Activated CD8-positive, alpha-beta T cell treated with anti-CD3 and anti-CD28 coated beads, Interleukin-2, amount 10 ng/mL, durations not matched to agents 7 days and 5 days (primary cell): ENCODE results near the gene ADAMTS16. TPM values are rescaled to one million over a fixed set of nuclear protein-coding genes. Genes with fewer than 3 reads are reported as not detected.

Experiments used
- ATAC-seq: fragments of 150-1000 bp; cut with Tn5 transposase; one replicate; pipeline ENCODE4 v1.10.0; 2021; ENCODE audit warnings: moderate library complexity
- CTCF ChIA-PET: fragments of 350-600 bp; sonication (Branson Sonifier 250); formaldehyde crosslinking; loops from one replicate; lab custom pipeline; 2021; ENCODE audit warnings: antibody characterized with exemption; lab: Charles Lee
- POLR2A ChIA-PET: fragments of 350-600 bp; sonication (Branson Sonifier 250); formaldehyde crosslinking; loops from one replicate; lab custom pipeline; 2021; ENCODE audit warnings: antibody characterized with exemption; lab: Charles Lee
- DNase-seq: peaks from one replicate; pipeline ENCODE4 v3.0.0-alpha.2; 2020
- H3K27ac Mint-ChIP-seq: one replicate; pipeline ENCODE4 v1.8.0; 2021; ENCODE audit warnings: mild to moderate bottlenecking, mixed read lengths
- H3K27me3 Mint-ChIP-seq: one replicate; pipeline ENCODE4 v1.8.0; 2021; ENCODE audit warnings: low read depth, mixed read lengths
- H3K36me3 Mint-ChIP-seq: one replicate; pipeline ENCODE4 v1.8.0; 2021; ENCODE audit warnings: low read depth, mixed read lengths
- H3K4me1 Mint-ChIP-seq: one replicate; pipeline ENCODE4 v1.8.0; 2021; ENCODE audit warnings: low read depth, mixed read lengths
- H3K4me3 Mint-ChIP-seq: one replicate; pipeline ENCODE4 v1.8.0; 2021; ENCODE audit warnings: mild to moderate bottlenecking, mixed read lengths
- H3K9me3 Mint-ChIP-seq: one replicate; pipeline ENCODE4 v1.8.0; 2022; ENCODE audit warnings: mixed read lengths; ENCODE audit not compliant: insufficient read depth
- total RNA-seq, 2 experiments: library from RNA; stranded (reverse); gene quantifications; one replicate each; pipeline ENCODE4 v1.2.3, GENCODE V29; 2021

Gene ADAMTS16
- total RNA-seq, 2 experiments from 2014 or later: not detected

DNA sequence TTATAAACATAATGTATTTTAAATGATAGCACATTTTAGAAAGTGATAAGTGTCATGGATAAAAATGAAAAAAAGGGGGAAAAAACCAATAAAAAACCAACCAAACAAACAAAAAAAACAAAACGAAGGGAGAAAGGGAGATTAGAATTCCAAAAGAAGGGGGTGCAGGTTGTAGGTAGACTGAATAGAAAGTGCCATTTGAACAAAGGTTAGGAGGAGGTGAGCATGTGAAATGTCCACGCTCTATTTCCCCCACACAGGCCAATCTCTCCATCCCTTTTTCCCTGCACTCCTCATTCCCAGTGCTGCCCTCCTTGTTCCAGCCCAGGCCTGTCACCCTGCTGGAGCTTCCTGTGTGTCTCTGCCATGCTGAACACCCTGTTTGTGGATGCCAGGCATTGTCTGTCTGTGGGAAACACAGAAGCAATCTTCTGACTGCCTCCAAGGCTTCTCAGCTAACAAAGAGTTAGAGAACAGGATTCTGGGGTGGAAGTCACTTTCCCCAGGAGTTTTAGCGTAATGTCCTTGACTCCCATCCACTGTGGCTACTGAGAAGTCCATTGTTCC is 138.8 kb downstream of the ADAMTS16 start:
- Mint-ChIP-seq H3K27ac (no peak overlapping the region), H3K4me1 (no peaks in the 10 kb centered on the region), H3K4me3 (no peak overlapping the region), H3K9me3 (no peaks in the 10 kb centered on the region), H3K27me3 (peaks cover 2% of the 10 kb centered on the region), H3K36me3 (no peaks in the 10 kb centered on the region)
- DNase-seq: no peak
- CTCF ChIA-PET: no interaction called here
- ATAC-seq: no peak
- POLR2A ChIA-PET: no interaction called here

DNA sequence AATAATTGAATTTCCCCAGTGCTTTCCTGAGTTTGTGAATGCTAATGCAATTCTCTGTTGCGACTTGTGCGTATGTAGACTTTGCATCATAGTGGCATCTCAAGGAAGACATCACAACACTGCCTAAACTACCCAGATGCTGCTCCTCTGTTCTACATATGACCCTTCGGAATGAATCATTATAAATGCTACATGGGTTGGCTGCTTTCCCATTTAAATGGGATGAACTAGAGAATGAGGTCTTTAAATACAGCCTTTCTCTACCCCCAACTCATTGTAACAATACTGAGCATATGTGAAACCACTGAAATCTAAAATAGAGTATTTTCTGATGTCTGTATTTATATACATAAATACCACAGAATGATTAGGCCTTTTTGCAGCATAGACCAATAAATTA is 145.8 kb downstream of the ADAMTS16 start:
- ATAC-seq: no peak
- Mint-ChIP-seq H3K36me3 (no peaks in the 10 kb centered on the region), H3K4me3 (no peak overlapping the region), H3K27ac (no peak overlapping the region), H3K27me3 (no peaks in the 10 kb centered on the region), H3K9me3 (peaks cover 11% of the 10 kb centered on the region), H3K4me1 (no peaks in the 10 kb centered on the region)
- ChIA-PET CTCF (no interaction called here), POLR2A (no interaction called here)
- no peak for DNase-seq

DNA sequence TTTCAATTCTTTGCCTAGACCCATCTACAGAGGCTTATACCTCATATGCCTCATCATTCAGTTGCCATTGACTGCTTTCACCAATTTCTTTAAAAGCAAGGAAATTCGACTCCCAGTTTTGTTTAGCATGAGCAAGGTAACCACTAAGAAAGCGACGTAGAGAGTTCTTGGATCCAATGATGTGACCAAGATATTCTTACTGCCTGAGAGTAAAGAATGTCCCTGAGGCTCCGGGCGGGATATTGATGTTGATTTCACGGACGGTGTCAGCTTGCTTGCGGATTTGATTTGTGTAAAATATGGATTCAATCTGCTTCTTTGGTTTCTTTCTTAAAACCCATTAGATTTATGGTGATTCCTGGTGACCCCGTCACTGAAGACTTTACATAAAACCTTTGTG is 147.3 kb downstream of the ADAMTS16 start:
- ChIA-PET CTCF (no interaction called here), POLR2A (no interaction called here)
- no peak overlapping the region for H3K4me3 Mint-ChIP-seq
- DNase-seq: no peak
- no peaks in the 10 kb centered on the region for H3K36me3 Mint-ChIP-seq
- H3K9me3 Mint-ChIP-seq: peaks cover 11% of the 10 kb centered on the region
- ATAC-seq: no peak
- no peaks in the 10 kb centered on the region for H3K4me1 Mint-ChIP-seq
- no peak overlapping the region for H3K27ac Mint-ChIP-seq
- H3K27me3 Mint-ChIP-seq: no peaks in the 10 kb centered on the region

DNA sequence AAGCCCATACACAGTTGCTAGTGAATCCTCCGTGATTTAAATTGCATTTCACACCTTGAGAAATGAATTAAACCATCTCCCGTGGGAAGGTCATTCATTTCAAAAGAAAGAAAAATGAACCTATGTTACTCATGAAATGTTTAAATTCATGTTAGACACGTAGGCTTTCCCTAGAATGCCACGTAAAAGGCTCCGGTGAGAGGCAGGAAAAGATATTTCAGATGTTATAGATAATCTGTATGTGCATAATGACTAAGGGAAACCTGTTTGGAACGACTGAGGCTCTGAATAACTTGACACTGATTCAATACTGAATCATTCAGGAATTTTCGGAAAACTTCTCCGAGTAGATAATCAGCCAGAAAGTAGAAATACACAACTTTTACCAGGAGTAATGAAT is 148.1 kb downstream of the ADAMTS16 start:
- DNase-seq (no peak), ATAC-seq (no peak)
- no peak overlapping the region for H3K4me3 Mint-ChIP-seq
- no peak overlapping the region for H3K27ac Mint-ChIP-seq
- peaks cover 11% of the 10 kb centered on the region for H3K9me3 Mint-ChIP-seq
- H3K36me3 Mint-ChIP-seq: no peaks in the 10 kb centered on the region
- POLR2A ChIA-PET: no interaction called here
- H3K27me3 Mint-ChIP-seq: no peaks in the 10 kb centered on the region
- no peaks in the 10 kb centered on the region for H3K4me1 Mint-ChIP-seq
- CTCF ChIA-PET: no interaction called here

DNA sequence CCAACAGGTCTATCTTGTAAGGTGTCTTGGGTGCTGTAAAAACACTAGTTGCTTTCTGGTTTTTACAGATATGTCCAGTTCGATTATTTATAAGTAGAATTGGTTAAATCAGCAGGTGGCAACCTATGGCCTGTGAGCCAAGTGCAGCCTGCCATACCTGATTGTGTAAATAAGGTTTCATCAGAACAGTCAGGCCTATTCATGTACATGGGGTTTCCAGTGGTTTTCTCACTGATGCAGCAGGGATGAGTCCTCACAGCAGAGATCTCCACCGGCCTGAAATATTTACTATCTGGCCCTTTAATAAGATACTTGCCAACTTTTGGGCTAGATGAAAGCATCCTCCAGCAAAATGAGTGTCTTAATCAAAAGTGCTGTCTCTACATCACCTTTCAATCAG is 149.4 kb downstream of the ADAMTS16 start:
- H3K36me3 Mint-ChIP-seq: no peaks in the 10 kb centered on the region
- H3K27ac Mint-ChIP-seq: no peak overlapping the region
- no peaks in the 10 kb centered on the region for H3K27me3 Mint-ChIP-seq
- peaks cover 11% of the 10 kb centered on the region for H3K9me3 Mint-ChIP-seq
- no peaks in the 10 kb centered on the region for H3K4me1 Mint-ChIP-seq
- H3K4me3 Mint-ChIP-seq: no peak overlapping the region
- ChIA-PET CTCF (no interaction called here), POLR2A (no interaction called here)
- DNase-seq (no peak), ATAC-seq (no peak)

DNA sequence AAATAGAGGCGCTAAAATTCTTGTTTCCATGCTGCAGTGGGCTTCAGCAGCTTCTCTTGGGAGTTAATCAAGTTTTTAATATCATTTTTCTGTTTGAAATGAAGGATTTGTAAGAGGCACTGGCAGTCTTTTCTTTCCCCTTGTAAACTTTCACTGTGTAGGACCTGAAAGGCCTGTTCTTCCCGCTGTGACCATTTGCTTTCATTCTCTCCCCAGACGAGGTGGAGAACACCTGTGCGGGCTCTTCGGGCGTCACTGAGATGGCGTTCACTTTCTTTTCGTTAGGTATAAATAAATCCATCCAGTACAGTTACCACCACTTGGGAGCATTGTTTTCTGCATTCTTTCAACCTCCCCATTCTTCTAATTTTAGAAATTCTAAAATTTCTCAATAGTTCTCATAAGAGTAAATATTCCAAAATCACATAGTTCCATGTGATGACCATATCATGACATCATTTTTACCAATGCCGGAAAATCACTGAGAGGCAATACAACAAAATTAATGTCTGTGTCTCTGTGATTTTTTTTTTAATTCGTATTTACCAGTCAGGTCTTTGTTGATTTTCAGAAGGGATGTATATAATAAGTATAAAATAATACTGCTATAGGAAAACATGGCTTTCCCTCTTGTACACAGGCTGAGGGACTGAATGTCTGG is 150.7 kb downstream of the ADAMTS16 start:
- Mint-ChIP-seq H3K36me3 (no peaks in the 10 kb centered on the region), H3K4me1 (no peaks in the 10 kb centered on the region), H3K27ac (no peak overlapping the region), H3K27me3 (no peaks in the 10 kb centered on the region), H3K4me3 (no peak overlapping the region), H3K9me3 (peaks cover 10% of the 10 kb centered on the region)
- DNase-seq (no peak), ATAC-seq (no peak)
- POLR2A ChIA-PET: no interaction called here
- CTCF ChIA-PET: no interaction called here

DNA sequence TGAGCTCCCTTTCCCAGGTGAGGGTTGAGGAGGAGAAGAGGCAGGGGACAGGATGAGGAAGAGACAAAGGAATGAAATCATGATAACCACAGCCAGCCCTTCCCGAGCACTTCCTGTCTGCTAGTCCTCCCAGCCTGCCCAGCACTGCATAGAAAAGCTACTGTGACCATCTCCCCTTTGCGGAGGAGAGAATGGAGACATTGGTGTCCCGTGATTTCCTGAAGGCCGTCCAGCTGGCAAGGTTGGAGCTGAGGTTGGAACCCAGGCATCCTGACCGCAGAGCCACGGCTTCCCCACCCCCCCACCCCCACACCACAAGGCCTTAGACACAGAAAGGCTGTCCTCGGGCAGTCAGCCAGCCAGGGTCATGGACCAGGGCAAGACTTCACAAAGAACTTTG is 151.2 kb downstream of the ADAMTS16 start:
- CTCF ChIA-PET: no interaction called here
- ATAC-seq (no peak), DNase-seq (no peak)
- Mint-ChIP-seq H3K4me1 (no peaks in the 10 kb centered on the region), H3K27ac (no peak overlapping the region), H3K4me3 (no peak overlapping the region), H3K36me3 (no peaks in the 10 kb centered on the region), H3K27me3 (no peaks in the 10 kb centered on the region), H3K9me3 (peaks cover 10% of the 10 kb centered on the region)
- POLR2A ChIA-PET: no interaction called here

DNA sequence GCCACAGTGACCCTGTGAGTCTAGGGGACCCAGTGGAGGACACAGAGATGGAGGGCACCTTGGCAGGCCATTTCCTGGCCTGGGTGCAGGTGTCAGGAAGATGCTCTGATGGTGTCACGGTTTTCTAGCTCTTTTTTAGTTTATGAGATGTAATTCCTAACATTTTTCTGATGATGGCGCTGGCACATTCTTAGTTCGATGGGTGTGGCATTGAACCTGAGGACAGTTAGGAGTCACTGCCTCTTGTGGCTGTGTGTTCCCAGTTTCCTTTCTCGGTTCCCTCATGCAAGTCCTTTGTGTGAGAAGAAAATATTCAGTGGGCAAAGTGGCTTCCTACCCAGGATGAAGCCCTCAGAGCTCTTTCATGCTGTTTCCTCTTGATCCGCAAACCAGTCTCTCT is 152.9 kb downstream of the ADAMTS16 start:
- Mint-ChIP-seq H3K4me3 (no peak overlapping the region), H3K36me3 (no peaks in the 10 kb centered on the region), H3K27ac (no peak overlapping the region), H3K27me3 (no peaks in the 10 kb centered on the region), H3K4me1 (no peaks in the 10 kb centered on the region), H3K9me3 (peaks cover 8% of the 10 kb centered on the region)
- CTCF ChIA-PET: no interaction called here
- POLR2A ChIA-PET: no interaction called here
- no peak for ATAC-seq
- DNase-seq: no peak

DNA sequence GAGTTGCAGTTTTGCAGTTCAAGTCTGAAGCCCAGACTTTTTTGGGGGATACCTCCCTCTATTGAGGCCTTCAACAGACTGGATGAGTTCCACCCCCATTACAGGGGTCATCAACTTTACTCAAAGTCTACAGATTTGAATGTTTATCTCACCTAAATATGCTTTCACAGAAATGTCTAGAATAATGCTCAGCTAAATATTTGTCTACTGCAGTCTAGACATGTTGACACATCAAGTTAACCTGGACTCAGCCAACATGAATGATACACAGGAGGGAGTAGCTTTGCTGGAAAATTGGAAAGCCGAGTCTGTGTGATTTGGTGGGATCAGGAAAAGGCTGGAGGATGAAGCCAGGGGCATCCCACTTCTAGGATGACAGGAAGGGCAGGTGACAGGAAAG is 154.3 kb downstream of the ADAMTS16 start:
- Mint-ChIP-seq H3K9me3 (peaks cover 6% of the 10 kb centered on the region), H3K4me1 (no peaks in the 10 kb centered on the region), H3K4me3 (no peak overlapping the region), H3K27ac (no peak overlapping the region), H3K27me3 (no peaks in the 10 kb centered on the region), H3K36me3 (no peaks in the 10 kb centered on the region)
- ChIA-PET POLR2A (no interaction called here), CTCF (no interaction called here)
- DNase-seq: no peak
- ATAC-seq: no peak

DNA sequence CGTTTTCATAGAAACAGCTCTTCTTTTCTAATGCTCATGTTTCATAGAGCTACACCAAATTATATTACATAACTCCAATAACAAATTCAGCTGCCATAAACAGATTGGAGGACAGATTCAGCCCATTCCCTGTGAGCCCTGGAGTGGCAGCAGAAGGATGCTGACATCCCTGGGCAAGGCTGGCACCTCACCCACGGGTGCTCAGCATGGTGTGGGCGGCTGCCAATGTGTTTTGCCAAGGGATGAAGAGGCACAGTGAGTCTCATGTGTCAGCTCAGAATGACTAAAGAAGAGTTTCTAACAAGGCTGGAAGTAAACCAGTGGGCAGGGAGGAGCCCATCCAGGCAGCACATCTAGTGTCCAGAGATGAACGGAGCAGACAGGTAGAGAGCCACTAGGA is 155.2 kb downstream of the ADAMTS16 start:
- Mint-ChIP-seq H3K9me3 (peaks cover 6% of the 10 kb centered on the region), H3K27ac (no peak overlapping the region), H3K4me3 (no peak overlapping the region), H3K27me3 (no peaks in the 10 kb centered on the region), H3K4me1 (no peaks in the 10 kb centered on the region), H3K36me3 (no peaks in the 10 kb centered on the region)
- ATAC-seq (no peak), DNase-seq (no peak)
- ChIA-PET CTCF (no interaction called here), POLR2A (no interaction called here)

DNA sequence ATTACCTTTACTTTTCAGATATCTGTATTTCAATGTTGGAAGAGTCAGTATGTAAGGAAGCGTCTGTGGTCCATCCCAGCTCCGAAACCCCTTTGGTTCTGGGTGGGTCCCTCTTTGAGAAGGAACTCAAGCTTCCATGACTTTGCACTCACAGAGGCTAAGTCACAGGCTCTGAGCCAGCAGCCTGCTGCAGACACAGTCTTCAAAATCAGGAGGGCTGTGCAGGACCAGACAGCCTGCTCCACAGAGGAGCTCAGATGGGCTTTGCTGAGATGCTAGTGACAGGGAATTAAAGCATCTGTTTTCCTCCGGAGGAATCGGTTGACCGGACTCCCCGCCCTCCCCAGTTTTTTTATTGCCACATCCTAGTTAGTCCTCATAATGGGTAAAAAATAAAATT is 155.9 kb downstream of the ADAMTS16 start:
- POLR2A ChIA-PET: no interaction called here

DNA sequence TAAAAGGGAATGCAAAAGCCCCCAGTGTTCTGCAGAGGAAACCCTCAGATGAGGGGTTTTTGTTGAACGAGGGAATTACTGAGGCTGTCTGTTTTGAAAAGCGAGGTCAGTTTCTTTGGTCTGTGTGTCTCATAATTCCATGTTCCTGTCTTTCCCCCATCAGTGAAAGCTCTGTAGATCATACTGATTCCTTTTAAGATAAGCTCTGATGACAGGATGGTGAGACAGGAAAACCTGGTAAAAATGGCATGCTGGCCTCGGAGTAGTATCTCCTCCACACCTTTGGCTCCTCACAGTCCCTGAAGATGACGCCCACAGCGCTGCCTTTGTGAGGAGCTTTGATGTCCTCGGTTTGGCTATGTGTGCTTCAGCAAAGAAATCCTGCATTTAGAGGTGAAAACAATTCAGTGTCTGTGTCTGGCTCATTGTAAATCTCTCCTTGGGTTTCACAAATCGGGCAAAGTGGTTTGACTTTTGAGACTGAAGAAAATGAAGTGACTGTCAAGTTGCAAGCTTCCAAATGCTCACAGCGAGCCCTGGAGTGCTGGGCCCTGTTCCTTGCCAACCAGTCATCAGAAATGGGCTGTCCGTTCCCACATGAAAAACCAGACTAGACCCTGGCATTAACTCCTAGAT is 157.4 kb downstream of the ADAMTS16 start:
- ChIA-PET CTCF (no interaction called here), POLR2A (no interaction called here)
- Mint-ChIP-seq H3K27ac (no peak overlapping the region), H3K9me3 (peaks cover 6% of the 10 kb centered on the region), H3K27me3 (no peaks in the 10 kb centered on the region), H3K4me1 (no peaks in the 10 kb centered on the region), H3K36me3 (no peaks in the 10 kb centered on the region), H3K4me3 (no peak overlapping the region)
- DNase-seq (no peak), ATAC-seq (no peak)

More for the DNA sequence above, 155.9 kb downstream of the ADAMTS16 start:
- DNase-seq (no peak), ATAC-seq (no peak)
- CTCF ChIA-PET: no interaction called here
- Mint-ChIP-seq H3K9me3 (peaks cover 6% of the 10 kb centered on the region), H3K4me1 (no peaks in the 10 kb centered on the region), H3K36me3 (no peaks in the 10 kb centered on the region), H3K27ac (no peak overlapping the region), H3K27me3 (no peaks in the 10 kb centered on the region), H3K4me3 (no peak overlapping the region)
